HEK293 (cell line): ENCODE results near the gene EYS.

Source experiments
- ATF2 ChIP-seq: fragments of 450-650 bp; formaldehyde crosslinking; IDR thresholded peaks from 2 replicates; pipeline ENCODE4 v1.5.1; 2016; ENCODE audit warnings: missing biosample characterization, missing genetic modification characterization, low read depth
- CTCF ChIP-seq: fragments of 450-650 bp; formaldehyde crosslinking; IDR thresholded peaks from 2 replicates; pipeline ENCODE4 v1.5.1; 2016; ENCODE audit warnings: missing biosample characterization, missing genetic modification characterization
- GLI2 ChIP-seq: fragments of 450-650 bp; formaldehyde crosslinking; IDR thresholded peaks from 2 replicates; pipeline ENCODE4; 2017; ENCODE audit warnings: missing biosample characterization, missing genetic modification characterization, low read depth, borderline replicate concordance
- RBAK ChIP-seq: fragments of 450-650 bp; formaldehyde crosslinking; IDR thresholded peaks from 2 replicates; pipeline ENCODE4 v1.5.1; 2016; ENCODE audit warnings: missing biosample characterization, missing genetic modification characterization
- ZFP3 ChIP-seq: fragments of 450-650 bp; formaldehyde crosslinking; IDR thresholded peaks from 2 replicates; pipeline ENCODE4 v1.5.1; 2016; ENCODE audit warnings: low read depth, missing biosample characterization, missing genetic modification characterization
- ZFP69B ChIP-seq: fragments of 450-650 bp; formaldehyde crosslinking; IDR thresholded peaks from 2 replicates; pipeline ENCODE4 v1.5.1; 2016; ENCODE audit warnings: missing biosample characterization, missing genetic modification characterization
- ZNF10 ChIP-seq: fragments of 450-650 bp; formaldehyde crosslinking; IDR thresholded peaks from 2 replicates; pipeline ENCODE4 v1.5.1; 2017; ENCODE audit warnings: missing biosample characterization, missing genetic modification characterization
- ZNF114 ChIP-seq: fragments of 450-650 bp; formaldehyde crosslinking; IDR thresholded peaks from 2 replicates; pipeline ENCODE4 v1.5.0; 2017; ENCODE audit warnings: missing biosample characterization, missing genetic modification characterization
- ZNF138 ChIP-seq: fragments of 450-650 bp; formaldehyde crosslinking; IDR thresholded peaks from 2 replicates; pipeline ENCODE4 v1.5.1; 2016; ENCODE audit warnings: missing biosample characterization, missing genetic modification characterization, borderline replicate concordance
- ZNF416 ChIP-seq: fragments of 450-650 bp; formaldehyde crosslinking; IDR thresholded peaks from 2 replicates; pipeline ENCODE4 v1.5.1; 2016; ENCODE audit warnings: missing biosample characterization, missing genetic modification characterization
- ZNF449 ChIP-seq: fragments of 450-650 bp; formaldehyde crosslinking; IDR thresholded peaks from 2 replicates; pipeline ENCODE4 v1.5.1; 2017; ENCODE audit warnings: missing biosample characterization, mild to moderate bottlenecking, missing genetic modification characterization, moderate library complexity
- ZNF518A ChIP-seq: fragments of 450-650 bp; formaldehyde crosslinking; conservative IDR thresholded peaks from 2 replicates; pipeline ENCODE4 v1.5.1; 2016; ENCODE audit warnings: low read depth, missing biosample characterization, missing genetic modification characterization
- ZNF639 ChIP-seq: fragments of 450-650 bp; formaldehyde crosslinking; IDR thresholded peaks from 2 replicates; pipeline ENCODE4 v1.5.1; 2016; ENCODE audit warnings: missing biosample characterization, missing genetic modification characterization
- ZSCAN18 ChIP-seq: fragments of 450-650 bp; formaldehyde crosslinking; IDR thresholded peaks from 2 replicates; pipeline ENCODE4 v1.5.1; 2016; ENCODE audit warnings: missing biosample characterization, missing genetic modification characterization

GRCh38 chr6:63674635-63675034 is 2032.4 kb downstream of the EYS start:
- TF ChIP-seq ZNF138 (tag by site-specific recombination) (no peak), CTCF (tag by site-specific recombination) (no peak), ATF2 (tag by site-specific recombination) (no peak), ZNF10 (no peak), ZFP3 (tag by site-specific recombination) (no peak), GLI2 (no peak), ZNF639 (tag by site-specific recombination) (no peak), ZNF416 (tag by site-specific recombination) (no peak), ZFP69B (tag by site-specific recombination) (no peak), ZNF449 (tag by site-specific recombination) (no peak), ZNF114 (tag by site-specific recombination) (no peak), ZSCAN18 (tag by site-specific recombination) (no peak), ZNF518A (no peak), RBAK (tag by site-specific recombination) (no peak)
